NCI-H1092 treated with DMSO at 0.1 percent for 48 hours (cell line): ENCODE results near the gene DYNC2I2.
"Not testable (repeated sequence)": the region's sequence is repeated elsewhere in the genome, so short reads cannot be mapped to it uniquely, and the experiment has no call there.

Experiments used
- DNase-seq: peaks from one replicate; lab custom pipeline; 2025; lab: John Stamatoyannopoulos, UW

The DYNC2I2 gene

GRCh38 chr9:128615571-128615970 lies 41.1 kb downstream of the DYNC2I2 start:
- DNase-seq = no peak

- no peak for DNase-seq
Observed at GRCh38 chr9:128614728-128615127, 41.9 kb downstream of the DYNC2I2 start.

DNA sequence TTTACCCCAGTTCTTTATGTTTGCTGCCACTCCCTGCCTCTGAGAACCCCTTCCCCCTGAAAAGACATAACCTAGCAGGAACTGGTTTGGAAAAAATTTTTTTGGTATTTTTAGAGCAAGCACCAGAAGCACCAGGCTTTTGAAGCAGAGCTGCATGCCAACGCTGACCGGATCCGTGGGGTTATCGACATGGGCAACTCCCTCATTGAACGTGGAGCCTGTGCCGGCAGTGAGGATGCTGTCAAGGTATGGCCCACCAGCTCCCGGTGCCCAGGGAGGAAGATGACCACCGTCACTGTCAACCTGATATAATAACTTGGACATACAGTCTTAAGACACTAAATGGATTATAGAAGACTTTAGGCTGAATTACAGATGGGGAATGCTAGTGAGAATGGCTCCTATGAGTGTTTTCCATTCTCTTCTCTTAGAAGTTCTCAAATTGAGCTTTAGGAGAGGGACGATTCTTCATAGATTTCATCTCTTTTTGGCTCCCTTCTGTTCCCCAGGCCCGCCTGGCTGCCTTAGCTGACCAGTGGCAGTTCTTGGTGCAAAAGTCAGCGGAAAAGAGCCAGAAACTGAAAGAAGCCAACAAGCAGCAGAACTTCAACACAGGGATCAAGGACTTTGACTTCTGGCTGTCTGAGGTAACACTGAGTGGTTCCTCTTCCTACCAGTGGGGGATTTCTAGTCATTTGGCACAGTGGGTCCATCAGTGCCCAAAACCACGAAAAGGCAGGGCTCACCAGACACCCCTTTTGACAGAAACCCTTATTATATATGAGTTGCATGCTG lies 44.9 kb downstream of the DYNC2I2 start:
- DNase-seq = no peak

GRCh38 chr9:128610897-128611296 lies 45.8 kb downstream of the DYNC2I2 start:
- DNase-seq = no peak

DNA sequence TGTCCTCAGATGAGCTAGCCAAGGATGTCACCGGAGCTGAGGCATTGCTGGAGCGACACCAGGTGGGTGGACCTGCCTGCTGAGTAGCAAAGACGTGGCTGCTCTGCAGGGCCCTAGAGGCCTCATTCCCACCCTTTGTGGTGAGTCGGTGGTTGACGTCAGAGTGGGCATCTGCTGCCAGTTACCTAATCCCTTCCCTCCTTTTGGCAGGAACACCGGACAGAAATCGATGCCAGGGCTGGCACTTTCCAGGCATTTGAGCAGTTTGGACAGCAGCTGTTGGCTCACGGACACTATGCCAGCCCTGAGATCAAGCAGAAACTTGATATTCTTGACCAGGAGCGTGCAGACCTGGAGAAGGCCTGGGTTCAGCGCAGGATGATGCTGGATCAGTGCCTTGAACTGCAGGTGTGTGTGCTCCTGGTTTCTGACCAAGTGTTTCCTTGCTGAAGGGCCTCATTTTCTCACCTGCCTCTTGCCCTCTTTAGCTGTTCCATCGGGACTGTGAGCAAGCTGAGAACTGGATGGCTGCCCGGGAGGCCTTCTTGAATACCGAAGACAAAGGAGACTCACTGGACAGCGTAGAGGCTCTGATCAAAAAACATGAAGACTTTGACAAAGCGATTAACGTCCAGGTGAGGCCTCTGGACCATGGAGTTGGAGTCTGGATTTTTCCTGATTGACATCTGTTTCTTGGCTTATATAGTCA lies 48.9 kb downstream of the DYNC2I2 start:
- DNase-seq = peak; percentile 99

DNA sequence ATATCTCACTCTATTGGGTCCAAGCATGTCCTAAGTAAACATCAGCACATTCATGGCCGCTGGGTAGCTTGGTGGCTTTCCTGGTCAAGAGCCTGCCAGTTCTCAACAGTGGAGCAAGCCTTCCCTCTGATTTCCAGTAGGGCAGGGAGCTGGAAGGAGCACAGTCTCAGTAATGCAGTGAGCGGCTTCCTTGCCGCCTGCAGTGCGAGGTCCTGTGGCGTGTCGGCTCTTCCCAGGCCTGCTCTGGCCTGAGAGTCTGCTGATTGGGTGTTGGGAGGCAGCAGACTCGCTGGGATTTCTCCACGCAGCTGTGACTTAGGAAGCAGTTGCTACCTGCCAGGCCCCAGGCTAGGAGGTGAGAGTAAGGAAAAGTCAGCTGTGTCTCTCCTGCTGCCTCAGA lies 53.0 kb downstream of the DYNC2I2 start:
- DNase-seq = no peak

GRCh38 chr9:128600099-128600498 lies 56.5 kb downstream of the DYNC2I2 start:
- DNase-seq = no peak

DNA sequence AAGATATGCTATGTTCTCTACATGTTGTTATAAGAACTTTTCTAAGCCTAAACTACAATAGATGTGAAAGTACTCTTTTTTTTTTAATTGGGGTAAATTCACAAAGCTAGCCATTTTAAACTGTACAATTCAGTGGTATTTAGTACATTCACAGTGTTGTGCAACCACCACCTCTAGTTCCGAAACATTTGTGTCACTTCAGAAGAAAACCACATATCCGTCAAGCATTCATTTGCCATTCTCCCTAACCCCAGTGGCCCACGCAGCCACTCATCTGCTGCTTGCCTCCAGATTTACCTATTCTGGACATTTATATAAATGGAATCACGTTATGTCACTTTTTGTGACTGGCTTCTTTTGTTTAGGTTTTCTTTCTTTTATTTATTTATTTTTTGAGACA lies 61.2 kb downstream of the DYNC2I2 start:
- no peak for DNase-seq

- DNase-seq = no peak
Observed at GRCh38 chr9:128593856-128594255, 62.8 kb downstream of the DYNC2I2 start.

DNA sequence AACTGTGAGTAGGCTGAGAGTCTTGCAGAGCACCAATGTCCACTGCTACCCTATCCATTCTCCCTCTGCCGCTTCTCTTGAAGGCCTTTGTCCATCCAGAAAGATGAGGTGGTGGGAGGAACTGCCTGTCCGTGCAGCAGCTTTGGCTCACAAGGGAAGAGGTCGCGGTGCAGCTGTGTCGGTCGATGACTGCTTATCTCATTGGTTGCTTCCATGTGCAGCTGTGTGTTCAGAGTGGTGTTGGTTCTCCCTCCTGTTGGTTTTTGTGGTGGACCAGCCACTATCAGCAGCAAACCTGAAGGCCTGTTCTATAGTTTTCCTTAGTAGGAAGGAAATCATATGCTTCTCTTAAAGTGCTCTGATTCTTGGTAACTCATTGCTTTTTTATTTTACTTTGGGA lies 63.6 kb downstream of the DYNC2I2 start:
- DNase-seq = no peak

DNA sequence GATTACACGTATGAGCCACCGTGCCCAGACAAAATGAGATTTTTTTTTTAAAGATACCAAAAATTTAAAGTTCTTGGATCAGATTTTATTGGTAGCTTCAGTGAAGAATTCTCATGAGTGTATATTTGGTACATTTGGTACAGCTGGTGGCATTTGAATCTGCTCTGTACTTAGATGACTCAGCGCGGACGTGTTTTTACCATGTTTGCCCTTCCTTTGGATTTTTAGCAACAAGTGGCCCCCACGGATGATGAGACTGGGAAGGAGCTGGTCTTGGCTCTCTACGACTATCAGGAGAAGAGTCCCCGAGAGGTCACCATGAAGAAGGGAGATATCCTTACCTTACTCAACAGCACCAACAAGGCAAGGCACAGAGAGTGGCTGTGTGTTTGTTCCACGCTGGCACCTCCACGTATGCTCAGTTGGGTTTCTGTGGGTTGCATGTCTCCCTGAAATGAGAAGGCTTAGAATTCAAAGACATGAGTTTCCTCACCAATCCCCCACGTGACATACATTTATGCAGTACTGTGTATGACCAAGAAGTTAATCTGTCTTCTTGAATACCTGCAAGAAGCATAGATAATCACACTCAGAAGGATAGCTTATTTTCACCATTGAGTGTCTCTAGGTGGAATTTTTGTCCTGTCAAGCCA lies 67.9 kb downstream of the DYNC2I2 start:
- no peak for DNase-seq

GRCh38 chr9:128587453-128587852 lies 69.2 kb downstream of the DYNC2I2 start:
- DNase-seq = no peak

DNA sequence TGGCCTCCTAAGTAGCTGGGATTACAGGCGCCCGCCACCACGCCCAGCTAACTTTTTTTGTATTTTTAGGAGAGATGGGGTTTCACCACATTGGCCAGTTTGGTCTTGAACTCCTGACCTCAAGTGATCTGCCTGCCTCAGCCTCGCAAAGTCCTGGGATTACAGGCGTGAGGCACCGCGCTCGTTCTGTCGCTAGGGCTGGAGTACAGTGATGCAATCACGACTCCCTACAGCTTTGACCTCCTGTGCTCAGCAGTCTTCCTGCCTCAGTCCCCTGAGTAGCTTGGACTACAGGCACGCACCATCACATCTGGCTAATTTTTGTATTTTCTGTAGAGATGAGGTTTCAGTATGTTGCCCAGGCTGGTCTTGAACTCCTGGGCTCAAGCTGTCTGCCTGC lies 69.7 kb downstream of the DYNC2I2 start:
- not testable (repeated sequence) for DNase-seq

DNA sequence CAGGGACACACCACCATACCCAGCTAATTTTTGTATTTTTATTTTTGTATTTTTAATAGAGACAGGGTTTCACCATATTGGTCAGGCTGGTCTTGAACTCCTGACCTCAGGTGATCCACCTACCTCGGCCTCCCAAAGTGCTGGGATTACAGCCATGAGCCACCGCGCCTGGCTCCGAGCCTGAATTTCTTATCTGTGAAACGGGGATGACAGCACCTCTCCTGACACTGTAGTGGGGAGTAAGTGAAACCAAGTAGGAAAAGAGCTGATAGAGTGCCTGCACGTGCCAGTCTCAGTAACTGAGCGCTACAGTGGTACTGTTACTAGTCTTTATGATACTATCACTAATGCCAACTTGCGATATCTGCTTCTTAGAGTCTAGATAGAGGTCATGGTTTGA lies 71.5 kb downstream of the DYNC2I2 start:
- not testable (repeated sequence) for DNase-seq
